Type B pancreatic cell (in vitro differentiated cells): ENCODE measurements around the gene TTLL11. TPM values are rescaled to one million over a fixed set of nuclear protein-coding genes. Genes with fewer than 3 reads are reported as not detected.

ENCODE experiments used
- DNase-seq: peaks from one replicate; pipeline ENCODE4 v3.0.0; 2021; ENCODE audit warnings: mixed read lengths; ENCODE audit not compliant: unreplicated experiment; ENCODE audit errors: extremely low spot score
- H3K27ac Mint-ChIP-seq: 2 replicates; pipeline ENCODE4 v1.8.0; 2021; ENCODE audit warnings: mild to moderate bottlenecking, mixed read lengths
- H3K27me3 Mint-ChIP-seq: 2 replicates; pipeline ENCODE4 v1.8.0; 2021; ENCODE audit warnings: mixed read lengths
- H3K36me3 Mint-ChIP-seq: 2 replicates; pipeline ENCODE4 v1.8.0; 2021; ENCODE audit warnings: mixed read lengths
- H3K4me1 Mint-ChIP-seq: one replicate; pipeline ENCODE4 v1.8.0; 2021; ENCODE audit warnings: mixed read lengths; ENCODE audit not compliant: unreplicated experiment
- H3K4me3 Mint-ChIP-seq: 2 replicates; pipeline ENCODE4 v1.8.0; 2021; ENCODE audit warnings: mild to moderate bottlenecking, mixed read lengths
- H3K9me3 Mint-ChIP-seq: 2 replicates; pipeline ENCODE4 v1.8.0; 2021; ENCODE audit warnings: mixed read lengths
- CTCF ChIP-seq: fragments of 200-600 bp; sonication (generic); conservative IDR thresholded peaks from 2 replicates; pipeline ENCODE4 v1.5.0; 2021; ENCODE audit warnings: antibody characterized with exemption, mild to moderate bottlenecking
- total RNA-seq: library from RNA; stranded (reverse); gene quantifications from 2 replicates; pipeline ENCODE4 v1.2.1, GENCODE V29; 2021; ENCODE audit warnings: low replicate concordance

Gene TTLL11
- total RNA-seq, 1 donor from 2014 or later, result 8.6 TPM

DNA sequence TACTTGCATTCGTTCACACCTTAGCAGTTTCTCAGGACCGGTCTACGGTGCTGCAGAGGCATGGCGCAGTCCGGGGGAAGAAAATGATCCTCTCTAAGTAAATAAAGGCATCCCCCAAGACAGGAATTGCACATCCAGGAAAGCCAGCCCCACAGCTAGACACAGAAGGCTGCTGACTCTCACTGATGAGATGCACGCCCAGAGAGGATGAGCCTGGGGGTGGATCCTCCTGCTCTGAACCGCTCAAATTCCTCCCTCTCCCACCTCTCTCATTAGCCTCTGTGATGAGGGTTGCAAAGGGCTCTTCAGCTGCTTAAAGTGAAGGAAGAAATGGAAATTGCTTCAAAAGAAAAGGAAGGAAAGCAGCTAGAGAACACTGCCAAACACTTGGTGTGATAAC lies 132.4 kb downstream of the TTLL11 start:
- Mint-ChIP-seq H3K36me3 (peaks cover 3% of the 10 kb centered on the region), H3K9me3 (no peaks in the 10 kb centered on the region), H3K4me1 (no peaks in the 10 kb centered on the region), H3K27ac (no peak overlapping the region), H3K27me3 (peaks cover 3% of the 10 kb centered on the region), H3K4me3 (no peak overlapping the region)
- DNase-seq, result no peak
- no peak for TF ChIP-seq CTCF

GRCh38 chr9:121958530-121958929 lies 134.6 kb downstream of the TTLL11 start:
- Mint-ChIP-seq H3K27ac (no peak overlapping the region), H3K36me3 (peaks cover 3% of the 10 kb centered on the region), H3K9me3 (no peaks in the 10 kb centered on the region), H3K4me3 (no peak overlapping the region), H3K27me3 (peaks cover 3% of the 10 kb centered on the region), H3K4me1 (no peaks in the 10 kb centered on the region)
- TF ChIP-seq CTCF, result no peak
- DNase-seq, result no peak

DNA sequence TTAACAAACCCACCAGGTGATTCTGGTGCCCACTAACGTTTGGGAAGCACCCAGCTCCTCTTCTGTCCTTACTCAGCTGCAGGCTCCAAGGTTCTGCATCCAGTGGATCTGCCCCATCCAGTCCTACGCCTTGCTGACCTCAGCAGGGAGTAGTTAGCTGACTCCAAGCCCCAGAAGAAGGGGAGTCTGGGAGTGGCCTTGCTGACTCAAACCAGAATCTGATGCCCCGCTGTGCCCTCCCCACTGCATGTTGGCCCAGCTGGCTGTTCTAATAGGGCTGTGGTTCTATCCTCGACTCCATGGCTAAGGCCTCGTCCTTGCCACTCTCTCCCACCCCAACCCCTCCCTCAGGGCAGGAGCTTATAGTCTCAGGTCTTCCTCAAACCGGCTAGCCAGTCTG lies 136.3 kb downstream of the TTLL11 start:
- no peak overlapping the region for H3K27ac Mint-ChIP-seq
- no peak for DNase-seq
- no peak overlapping the region for H3K4me3 Mint-ChIP-seq
- no peaks in the 10 kb centered on the region for H3K27me3 Mint-ChIP-seq
- H3K36me3 Mint-ChIP-seq, result no peaks in the 10 kb centered on the region
- TF ChIP-seq CTCF, result no peak
- H3K4me1 Mint-ChIP-seq, result no peaks in the 10 kb centered on the region
- no peaks in the 10 kb centered on the region for H3K9me3 Mint-ChIP-seq

- DNase-seq, result no peak
- no peaks in the 10 kb centered on the region for H3K36me3 Mint-ChIP-seq
- no peaks in the 10 kb centered on the region for H3K27me3 Mint-ChIP-seq
- no peak for TF ChIP-seq CTCF
- H3K9me3 Mint-ChIP-seq, result no peaks in the 10 kb centered on the region
- H3K27ac Mint-ChIP-seq, result no peak overlapping the region
- H3K4me3 Mint-ChIP-seq, result no peak overlapping the region
- H3K4me1 Mint-ChIP-seq, result no peaks in the 10 kb centered on the region
Measured at GRCh38 chr9:121955649-121956048, 137.5 kb downstream of the TTLL11 start.

DNA sequence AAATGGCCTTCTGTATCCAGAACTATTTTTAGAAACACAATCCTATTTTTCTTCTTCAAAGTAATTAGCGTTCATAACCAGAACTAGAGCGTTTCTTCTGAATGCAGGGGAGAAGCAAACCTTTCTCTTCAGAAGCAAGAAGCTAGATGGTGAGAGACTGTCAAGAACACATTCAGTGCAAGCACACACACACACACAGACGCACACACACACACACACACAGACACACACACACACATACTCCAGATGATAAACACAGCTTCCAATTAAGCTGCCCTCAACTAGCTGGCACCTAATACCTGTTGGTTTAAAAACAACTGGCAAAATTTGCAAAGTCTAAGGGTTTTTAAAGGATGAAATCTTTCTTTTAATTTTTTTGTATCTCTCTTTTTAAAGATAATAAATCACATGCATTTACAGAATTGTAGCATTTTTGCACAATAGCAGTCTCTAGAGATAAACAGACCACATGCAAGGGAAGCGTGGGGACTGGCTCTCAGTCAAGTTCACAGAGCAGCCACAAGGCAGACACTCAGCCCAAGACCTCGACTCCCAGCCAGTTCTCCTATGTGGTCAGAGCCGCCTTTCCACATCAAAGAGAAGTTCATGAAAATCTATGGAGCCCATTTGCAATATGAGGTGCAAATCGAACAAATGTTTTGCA lies 138.5 kb downstream of the TTLL11 start:
- H3K9me3 Mint-ChIP-seq, result no peaks in the 10 kb centered on the region
- H3K27me3 Mint-ChIP-seq, result no peaks in the 10 kb centered on the region
- H3K4me3 Mint-ChIP-seq, result no peak overlapping the region
- TF ChIP-seq CTCF, result no peak
- no peaks in the 10 kb centered on the region for H3K4me1 Mint-ChIP-seq
- H3K27ac Mint-ChIP-seq, result no peak overlapping the region
- no peak for DNase-seq
- H3K36me3 Mint-ChIP-seq, result no peaks in the 10 kb centered on the region

DNA sequence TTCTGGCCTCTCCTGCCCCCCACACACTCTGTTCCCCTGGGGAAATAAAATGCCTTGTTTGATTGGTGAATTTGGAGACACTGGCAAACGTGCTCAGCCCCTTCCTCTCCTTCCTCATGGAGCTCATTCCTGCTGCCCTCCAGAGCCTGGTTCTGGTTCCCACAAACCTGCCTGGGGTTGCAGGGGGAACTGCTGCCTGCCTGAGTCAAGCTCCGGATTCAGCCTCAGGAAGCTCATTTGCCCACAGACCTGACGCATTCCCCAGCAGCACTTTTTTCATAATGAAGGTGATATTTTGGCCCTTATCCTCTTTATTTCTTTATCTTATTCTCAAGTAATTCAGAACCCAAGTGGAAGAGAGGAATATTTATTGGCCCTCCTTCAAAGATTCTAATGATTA lies 140.5 kb downstream of the TTLL11 start:
- H3K9me3 Mint-ChIP-seq, result no peaks in the 10 kb centered on the region
- no peak for DNase-seq
- peaks cover 3% of the 10 kb centered on the region for H3K4me1 Mint-ChIP-seq
- TF ChIP-seq CTCF, result no peak
- no peak overlapping the region for H3K4me3 Mint-ChIP-seq
- H3K27ac Mint-ChIP-seq, result no peak overlapping the region
- H3K27me3 Mint-ChIP-seq, result no peaks in the 10 kb centered on the region
- no peaks in the 10 kb centered on the region for H3K36me3 Mint-ChIP-seq
